ENCODE results near the gene STRIP2.
"Not testable (repeated sequence)": the region's sequence is repeated elsewhere in the genome, so short reads cannot be mapped to it uniquely, and the experiment has no call there.

The STRIP2 gene

GRCh38 chr7:129522088-129522970, 88.1 kb downstream of the STRIP2 start:
- in situ Hi-C loops (cut with HindIII; ENCODE audit: low sequenced_read_pairs): no loop called here
- no peak for TF ChIP-seq CTCF (IDR thresholded peaks at IDR 0.05; ENCODE audit: low read depth, low read length)
- no peak for DNase-seq (ENCODE audit: low read depth, low spot score)
- no peak overlapping the region for H3K4me3 ChIP-seq (ENCODE audit: low read depth, low read length)

GRCh38 chr7:129522971-129523340, 88.7 kb downstream of the STRIP2 start:
- no peak for DNase-seq (ENCODE audit: low read depth, low spot score)

GRCh38 chr7:129523924-129524323, 89.7 kb downstream of the STRIP2 start:
- no peak for TF ChIP-seq CTCF (IDR thresholded peaks at IDR 0.05; ENCODE audit: low read depth, low read length)
- in situ Hi-C loops (cut with HindIII; ENCODE audit: low sequenced_read_pairs): no loop called here
- no peak for DNase-seq (ENCODE audit: low read depth, low spot score)
- no peak overlapping the region for H3K4me3 ChIP-seq (ENCODE audit: low read depth, low read length)

More at GRCh38 chr7:129522971-129523340, 88.7 kb downstream of the STRIP2 start:
- TF ChIP-seq CTCF (IDR thresholded peaks at IDR 0.05; ENCODE audit: low read depth, low read length): no peak
- H3K4me3 ChIP-seq (ENCODE audit: low read depth, low read length): no peak overlapping the region
- in situ Hi-C loops (cut with HindIII; ENCODE audit: low sequenced_read_pairs): no loop called here

- in situ Hi-C loops (cut with HindIII; ENCODE audit: low sequenced_read_pairs): not testable (repeated sequence)
Observed at GRCh38 chr7:129524405-129524804, 90.2 kb downstream of the STRIP2 start.

GRCh38 chr7:129525225-129525862, 91.1 kb downstream of the STRIP2 start:
- no peak overlapping the region for H3K4me3 ChIP-seq (ENCODE audit: low read depth, low read length)
- TF ChIP-seq CTCF (IDR thresholded peaks at IDR 0.05; ENCODE audit: low read depth, low read length): no peak
- in situ Hi-C loops (cut with HindIII; ENCODE audit: low sequenced_read_pairs): no loop called here
- no peak for DNase-seq (ENCODE audit: low read depth, low spot score)

More at GRCh38 chr7:129524405-129524804, 90.2 kb downstream of the STRIP2 start:
- not testable (repeated sequence) for H3K4me3 ChIP-seq (ENCODE audit: low read depth, low read length)
- DNase-seq (ENCODE audit: low read depth, low spot score): peak; percentile 32

- no peak overlapping the region for H3K4me3 ChIP-seq (ENCODE audit: low read depth, low read length)
- TF ChIP-seq CTCF (IDR thresholded peaks at IDR 0.05; ENCODE audit: low read depth, low read length): no peak
- DNase-seq (ENCODE audit: low read depth, low spot score): no peak
- in situ Hi-C loops (cut with HindIII; ENCODE audit: low sequenced_read_pairs): no loop called here
Observed at GRCh38 chr7:129529643-129530042, 95.4 kb downstream of the STRIP2 start.

GRCh38 chr7:129530795-129531391, 96.7 kb downstream of the STRIP2 start:
- peak; percentile 63 for DNase-seq (ENCODE audit: low read depth, low spot score)
- in situ Hi-C loops (cut with HindIII; ENCODE audit: low sequenced_read_pairs): no loop called here
- H3K4me3 ChIP-seq (ENCODE audit: low read depth, low read length): no peak overlapping the region
- no peak for TF ChIP-seq CTCF (IDR thresholded peaks at IDR 0.05; ENCODE audit: low read depth, low read length)

All from astrocyte of the spinal cord (primary cell).